NCI-H2029 (cell line): ENCODE results near the gene PALD1.

Experiments
- DNase-seq: peaks from one replicate; lab custom pipeline; 2025; lab: John Stamatoyannopoulos, UW

PALD1 gene

GRCh38 chr10:70504521-70505358, 26.2 kb downstream of the PALD1 start:
- DNase-seq, result no peak

GRCh38 chr10:70505908-70506307, 27.3 kb downstream of the PALD1 start:
- DNase-seq, result no peak

- DNase-seq, result no peak
Observed at GRCh38 chr10:70507966-70508365, 29.4 kb downstream of the PALD1 start.

DNA sequence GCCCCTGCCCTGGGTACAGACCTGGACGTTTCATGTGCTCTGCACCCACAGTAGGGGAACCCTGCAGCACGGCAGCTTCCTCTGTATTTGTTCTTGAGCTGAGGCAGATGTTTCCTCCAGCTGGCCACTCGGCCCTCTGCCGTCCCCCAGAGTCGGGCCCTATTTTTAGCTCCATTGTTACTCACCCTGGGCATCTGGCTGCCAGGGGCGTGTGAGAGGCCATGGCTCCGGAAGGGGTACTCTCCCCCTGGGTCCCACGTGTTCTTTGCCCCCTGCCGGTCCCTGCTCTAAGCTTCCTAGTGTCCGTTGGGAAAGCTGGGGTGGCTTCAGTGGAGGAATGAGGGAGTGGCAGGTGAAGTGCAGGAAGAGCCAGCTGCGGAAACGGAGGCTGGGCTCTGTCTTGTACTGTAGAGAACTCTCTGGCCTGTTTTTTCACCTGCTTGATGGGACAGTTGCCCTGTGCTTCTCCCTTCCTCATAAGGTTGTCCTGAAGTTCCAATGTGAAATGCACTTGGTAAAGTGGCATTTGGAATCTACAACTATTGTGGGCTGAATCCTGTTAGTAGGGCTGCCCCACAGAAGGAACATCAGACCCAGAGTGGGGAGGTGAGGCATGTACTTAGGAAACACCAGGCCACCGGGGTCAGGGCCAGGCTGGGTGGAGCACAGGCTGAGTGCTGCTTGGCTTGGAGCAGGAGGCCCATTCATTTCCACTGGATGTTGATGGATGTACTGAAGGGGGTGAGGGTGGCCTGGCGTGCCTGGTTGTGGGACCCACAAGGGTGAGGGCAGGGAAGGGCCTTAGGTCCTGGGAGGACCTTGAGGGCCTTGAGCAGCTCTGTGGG, 30.6 kb downstream of the PALD1 start:
- no peak for DNase-seq

- no peak for DNase-seq
Observed at GRCh38 chr10:70509757-70510147, 31.2 kb downstream of the PALD1 start.

DNA sequence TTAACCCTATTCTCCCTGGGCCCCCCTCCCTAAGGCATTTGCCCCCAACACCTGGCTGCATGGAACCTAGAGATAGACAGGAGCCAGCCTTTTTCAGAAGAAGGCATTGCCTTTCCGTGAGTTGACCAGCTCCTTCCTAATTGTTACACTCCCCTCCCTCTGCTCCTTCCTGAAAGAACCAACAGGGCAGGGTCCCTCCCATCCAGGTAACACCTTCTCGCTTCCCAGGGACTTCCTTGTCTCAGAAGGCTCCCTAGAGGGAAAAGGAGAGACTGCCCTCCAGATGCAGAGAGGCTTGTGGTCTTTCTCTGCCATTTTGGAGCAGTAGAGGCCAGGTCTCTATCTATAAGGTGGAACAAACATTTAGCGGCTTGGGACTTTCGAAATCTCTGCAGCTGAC, 31.9 kb downstream of the PALD1 start:
- DNase-seq, result no peak

DNA sequence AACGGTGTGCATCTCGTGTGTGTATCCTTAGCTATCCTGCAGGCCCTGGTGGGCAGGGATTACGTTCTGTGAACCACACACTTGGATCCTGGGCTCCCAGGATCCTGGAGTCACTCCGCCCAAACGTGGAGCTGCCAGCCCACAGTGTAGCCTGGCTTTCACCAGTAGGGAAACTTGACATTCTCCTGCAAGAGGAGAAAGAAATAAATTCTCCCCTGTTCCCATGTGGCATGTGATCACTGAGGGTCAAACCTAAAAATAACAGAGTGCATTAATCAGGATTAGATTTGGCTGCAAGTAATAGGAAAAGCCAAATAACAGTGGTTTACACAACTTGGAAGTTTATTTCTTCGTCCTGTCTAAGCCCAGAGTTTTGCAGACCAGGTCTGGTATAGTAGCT, 32.3 kb downstream of the PALD1 start:
- DNase-seq, result no peak

GRCh38 chr10:70512149-70512639, 33.6 kb downstream of the PALD1 start:
- DNase-seq, result no peak

- no peak for DNase-seq
Observed at GRCh38 chr10:70513848-70514309, 35.3 kb downstream of the PALD1 start.

- DNase-seq, result no peak
Observed at GRCh38 chr10:70514591-70514990, 36.0 kb downstream of the PALD1 start.

GRCh38 chr10:70515035-70515667, 36.6 kb downstream of the PALD1 start:
- DNase-seq, result no peak

DNA sequence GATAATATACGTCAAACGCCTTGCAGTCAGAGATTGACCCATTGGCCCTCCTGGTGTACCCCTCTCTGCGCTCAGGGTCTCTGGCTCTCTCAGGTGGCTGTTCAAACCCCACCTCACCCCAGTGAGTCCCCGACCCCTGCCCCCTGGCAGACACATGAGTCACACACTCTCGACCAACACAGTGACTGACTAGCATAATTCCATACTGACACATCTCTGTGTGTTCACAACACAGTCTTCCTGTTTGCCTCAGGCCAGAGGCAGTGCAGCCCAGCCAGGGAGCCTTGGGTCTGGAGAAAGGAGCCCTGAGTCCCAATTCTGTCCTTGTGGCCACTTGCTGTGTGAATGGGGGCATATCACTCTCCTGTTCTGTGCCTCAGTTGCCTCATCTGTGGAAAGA, 40.1 kb downstream of the PALD1 start:
- no peak for DNase-seq

DNA sequence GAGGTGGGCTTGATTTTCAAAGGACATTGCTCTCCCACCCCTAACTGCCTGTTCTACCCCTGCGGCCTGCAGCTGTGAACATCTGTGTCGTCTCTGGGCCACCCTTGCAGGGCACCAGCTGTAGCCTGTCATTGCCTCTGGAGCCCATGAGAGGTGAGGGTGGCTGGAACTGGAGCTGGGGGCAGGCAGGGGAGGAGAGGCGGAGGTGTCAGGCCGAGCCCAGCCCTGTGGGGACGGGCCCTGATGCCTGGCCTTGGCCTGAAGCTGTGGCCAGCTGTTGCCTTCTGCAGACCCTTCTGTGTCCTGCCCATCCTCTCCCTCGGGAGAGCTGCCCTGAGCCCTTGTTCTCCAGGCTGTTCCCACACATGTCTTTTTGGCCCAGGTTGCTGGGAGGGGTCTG, 44.5 kb downstream of the PALD1 start:
- no peak for DNase-seq

GRCh38 chr10:70523549-70523948, 45.0 kb downstream of the PALD1 start:
- no peak for DNase-seq

GRCh38 chr10:70528314-70528713, 49.7 kb downstream of the PALD1 start:
- no peak for DNase-seq

DNA sequence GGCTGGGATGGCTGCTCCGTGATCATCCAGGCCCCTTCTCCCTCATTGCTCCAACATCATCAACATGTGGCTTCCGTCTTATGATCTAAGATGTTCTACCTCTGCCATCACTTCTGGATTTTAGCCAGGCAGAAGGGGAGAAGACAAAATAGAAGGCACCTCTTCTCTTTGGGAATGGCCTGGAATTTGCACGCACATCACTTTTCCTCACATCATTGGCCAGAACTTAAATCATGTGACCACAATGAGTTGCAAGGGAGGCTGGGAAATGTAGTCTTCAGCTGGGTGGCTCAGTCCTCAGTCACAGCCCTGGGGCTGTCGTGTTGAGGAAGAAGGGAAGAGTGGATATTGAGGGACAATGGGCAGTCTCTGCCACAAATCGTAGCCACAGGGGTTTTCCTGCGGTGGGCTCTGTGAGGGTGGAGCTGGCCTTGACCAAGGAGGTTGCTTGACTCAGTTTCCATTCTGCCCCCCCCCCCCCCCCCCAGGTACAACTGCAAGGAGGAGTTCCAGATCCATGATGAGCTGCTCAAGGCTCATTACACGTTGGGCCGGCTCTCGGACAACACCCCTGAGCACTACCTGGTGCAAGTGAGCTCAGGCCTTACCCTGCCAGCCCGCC, 50.3 kb downstream of the PALD1 start:
- DNase-seq, result no peak

- DNase-seq, result no peak
Observed at GRCh38 chr10:70529848-70530247, 51.3 kb downstream of the PALD1 start.

DNA sequence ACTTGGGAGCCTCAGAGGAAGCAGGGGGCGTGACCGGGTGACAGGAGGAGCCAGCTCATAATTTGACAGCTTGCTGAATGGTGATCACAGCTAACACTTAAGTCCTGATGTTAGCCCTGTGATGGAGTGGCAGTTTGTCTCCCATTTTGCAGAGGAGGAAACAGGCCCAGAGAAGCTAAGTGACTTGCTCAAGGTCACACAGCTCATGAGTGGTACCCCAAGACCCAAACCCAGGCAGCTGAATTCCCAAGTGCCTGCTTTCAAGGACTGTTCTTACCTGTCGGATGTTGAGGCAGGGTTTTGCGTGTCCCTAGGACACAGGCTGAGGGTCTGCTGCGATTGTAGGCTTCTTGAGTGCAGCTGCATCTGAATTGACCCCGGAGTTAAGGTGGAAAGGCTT, 51.7 kb downstream of the PALD1 start:
- no peak for DNase-seq

- no peak for DNase-seq
Observed at GRCh38 chr10:70532554-70533188, 54.1 kb downstream of the PALD1 start.

- DNase-seq, result no peak
Observed at GRCh38 chr10:70533189-70533558, 54.6 kb downstream of the PALD1 start.

DNA sequence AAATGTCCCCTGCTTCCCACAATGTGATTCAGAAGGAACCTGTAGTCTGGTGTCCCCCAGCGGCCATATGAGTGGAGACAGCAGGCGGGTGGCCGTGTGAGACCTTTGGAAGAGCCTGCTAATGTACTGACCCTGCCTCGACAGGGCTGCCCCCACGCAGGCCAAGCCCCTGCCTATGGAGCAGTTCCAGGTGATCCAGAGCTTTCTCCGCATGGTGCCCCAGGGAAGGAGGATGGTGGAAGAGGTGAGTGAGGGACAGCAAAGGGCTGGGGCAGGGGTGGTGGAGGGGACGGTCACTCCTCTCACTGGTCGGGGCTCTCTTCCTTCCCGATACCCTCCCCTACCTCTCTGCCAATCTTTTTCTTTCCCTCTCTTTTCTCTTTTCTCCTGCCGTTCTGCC, 55.7 kb downstream of the PALD1 start:
- no peak for DNase-seq

GRCh38 chr10:70535001-70535400, 56.4 kb downstream of the PALD1 start:
- DNase-seq, result no peak
